ENCODE results near the gene EPGN.

The EPGN gene, protein sequence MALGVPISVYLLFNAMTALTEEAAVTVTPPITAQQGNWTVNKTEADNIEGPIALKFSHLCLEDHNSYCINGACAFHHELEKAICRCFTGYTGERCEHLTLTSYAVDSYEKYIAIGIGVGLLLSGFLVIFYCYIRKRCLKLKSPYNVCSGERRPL

DNA sequence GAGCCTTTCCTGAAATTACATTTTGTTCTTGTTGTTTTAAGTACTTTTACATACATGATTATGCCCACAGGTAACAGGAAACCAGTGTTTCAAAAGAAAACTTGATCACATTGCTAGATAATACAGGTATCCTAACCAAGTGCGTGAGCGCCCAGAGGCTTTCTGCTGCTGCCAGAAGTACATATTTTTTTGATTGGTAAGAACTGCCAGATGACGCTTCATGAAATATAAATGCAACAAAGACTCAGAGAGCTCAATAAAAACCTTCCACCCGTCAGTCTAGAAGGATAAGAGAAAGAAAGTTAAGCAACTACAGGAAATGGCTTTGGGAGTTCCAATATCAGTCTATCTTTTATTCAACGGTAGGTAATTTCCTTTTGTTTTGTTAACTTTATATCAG, at the start of gene EPGN:
EPGN (plus strand) TSS at position 256 of the 400 bp plus-strand sequence; CDS start at position 320, 64 bp downstream.
- no peak for DNase-seq

DNA sequence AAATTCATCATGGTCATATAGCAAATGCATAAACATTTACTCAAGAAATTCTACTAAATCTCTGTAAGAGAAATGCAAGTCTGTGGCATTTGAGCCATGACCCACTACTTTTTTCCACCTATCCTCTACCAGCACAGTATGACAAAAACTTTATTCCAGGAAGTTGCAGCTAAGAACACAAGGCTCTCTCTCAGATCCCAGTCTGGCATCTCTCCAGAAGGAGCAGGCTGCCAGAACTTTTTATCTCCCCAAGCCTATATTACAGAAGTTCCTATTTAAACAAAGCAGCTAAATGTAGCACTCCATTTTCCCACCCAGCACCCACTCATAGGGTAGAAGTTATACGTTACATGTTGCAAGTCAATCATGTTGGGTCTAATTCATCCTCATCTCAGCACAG, 49.3 kb upstream of the EPGN start:
- no peak for DNase-seq

DNA sequence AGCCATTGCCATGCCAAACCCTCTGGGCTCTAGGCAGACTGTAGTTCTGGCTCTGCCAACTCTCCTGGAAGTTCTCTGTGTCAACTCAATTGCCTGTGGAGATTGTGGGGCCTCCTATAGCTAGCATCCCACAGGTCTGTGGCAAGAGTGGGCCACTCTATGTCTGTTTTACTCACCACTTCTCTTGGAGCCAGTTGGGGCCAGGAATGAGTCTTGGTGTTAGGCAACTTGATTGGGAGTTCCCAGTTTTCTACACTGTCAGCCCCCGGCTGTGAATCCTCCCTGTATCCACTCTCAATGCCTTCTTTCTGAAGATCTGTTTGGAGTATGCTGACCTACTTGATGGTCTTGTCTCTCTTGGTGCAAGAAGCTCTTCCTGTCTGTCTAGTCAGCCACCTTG, 48.2 kb upstream of the EPGN start:
- DNase-seq: no peak

DNA sequence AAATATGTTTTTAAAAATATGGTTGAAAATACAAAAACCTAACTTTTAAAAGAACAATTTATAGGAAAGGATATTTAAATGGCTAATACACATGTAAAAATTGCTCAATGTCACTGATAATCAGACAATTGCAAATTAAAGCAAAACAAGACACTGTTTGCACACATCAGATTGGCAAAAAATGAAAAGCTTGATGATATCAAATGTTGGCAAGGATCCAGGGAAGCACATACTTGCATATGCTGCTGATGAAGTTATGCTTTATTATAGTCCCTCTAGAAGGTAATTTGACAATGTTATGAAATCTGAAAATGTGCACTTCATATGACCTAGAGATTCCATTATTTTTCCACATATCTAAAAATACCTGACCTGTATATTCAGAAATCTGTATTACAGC, 45.7 kb upstream of the EPGN start:
- no peak for DNase-seq

DNA sequence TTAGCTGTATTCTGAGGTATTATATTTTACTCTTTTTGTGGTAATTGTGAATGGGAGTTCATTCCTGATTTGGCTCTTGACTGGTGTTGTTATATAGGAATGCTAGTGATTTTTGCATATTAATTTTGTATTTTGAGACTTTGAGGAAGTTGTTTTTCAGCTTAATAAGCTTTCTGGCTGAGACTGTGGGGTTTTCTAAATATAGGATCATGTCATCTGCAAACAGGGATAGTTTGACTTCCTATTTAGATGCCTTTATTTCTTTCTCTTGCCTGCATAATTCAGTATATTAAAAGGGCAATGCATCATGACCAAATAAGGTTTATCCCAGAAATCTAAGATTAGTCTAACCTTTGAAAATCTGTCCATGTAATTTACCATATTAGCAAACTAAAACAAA, 44.7 kb upstream of the EPGN start:
- no peak for DNase-seq

DNA sequence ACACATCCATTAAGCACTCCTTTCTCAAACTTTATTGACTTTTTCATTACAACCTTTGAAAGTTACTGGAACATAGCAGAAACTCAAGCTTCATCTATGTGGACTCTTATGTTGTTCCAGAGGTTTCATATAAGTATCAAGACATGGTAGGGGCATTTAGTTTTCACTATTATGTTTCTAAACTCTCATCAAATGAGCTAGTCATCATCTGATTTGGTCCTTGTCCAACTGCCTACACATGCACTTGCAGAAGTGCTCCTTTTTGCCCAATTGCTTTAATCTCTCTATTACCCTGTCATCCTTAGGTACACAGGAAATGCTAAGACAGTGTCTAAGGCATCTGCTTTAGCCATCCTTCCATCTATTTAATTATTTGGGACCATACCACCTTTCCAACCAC, 42.2 kb upstream of the EPGN start:
- no peak for DNase-seq

DNA sequence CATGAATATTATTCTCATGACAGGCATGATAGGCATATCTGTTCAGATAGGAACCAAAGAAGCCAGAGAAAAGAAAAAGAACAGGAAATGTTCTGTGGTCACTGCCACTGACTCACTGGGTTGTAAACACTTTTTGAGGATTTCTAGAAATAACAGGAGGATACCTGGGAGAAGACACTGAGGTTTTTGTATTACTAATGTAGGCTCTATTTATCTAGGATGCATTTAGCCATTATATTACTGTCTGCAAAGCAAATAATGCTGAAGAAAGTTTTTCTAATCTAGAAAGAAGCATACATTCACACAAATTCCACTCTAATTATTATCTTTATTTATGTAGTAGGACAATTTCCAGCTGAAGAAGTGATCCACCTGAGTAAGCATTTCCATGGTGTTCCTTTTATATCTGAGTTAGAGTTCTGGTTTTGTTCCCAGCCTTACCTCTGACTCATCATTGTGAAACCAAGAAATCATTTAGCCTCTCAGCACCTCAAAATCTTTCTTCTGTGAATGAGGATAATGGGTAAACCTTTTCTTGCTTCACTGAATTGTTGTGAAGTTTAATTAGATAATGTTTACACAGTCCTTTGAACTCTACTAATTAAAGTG, 40.2 kb upstream of the EPGN start:
- DNase-seq: no peak

DNA sequence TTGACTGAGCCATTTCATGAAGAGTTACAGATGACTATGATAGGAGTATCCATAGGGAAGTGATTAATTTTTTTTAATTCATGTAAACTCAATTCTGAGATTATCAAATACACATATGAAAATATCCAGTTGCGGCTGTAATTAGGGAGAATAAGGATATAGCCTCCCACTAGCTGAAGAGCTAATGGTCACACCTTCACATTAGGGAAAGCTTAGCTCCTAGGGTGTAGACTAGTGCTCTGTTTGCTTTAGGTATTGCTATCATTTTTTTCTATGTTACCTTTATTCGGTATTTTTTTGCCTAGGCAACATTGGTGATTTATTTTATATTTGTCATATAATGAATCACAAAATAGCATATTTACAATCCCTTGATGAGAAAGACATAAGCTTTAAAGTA, 39.6 kb upstream of the EPGN start:
- no peak for DNase-seq

DNA sequence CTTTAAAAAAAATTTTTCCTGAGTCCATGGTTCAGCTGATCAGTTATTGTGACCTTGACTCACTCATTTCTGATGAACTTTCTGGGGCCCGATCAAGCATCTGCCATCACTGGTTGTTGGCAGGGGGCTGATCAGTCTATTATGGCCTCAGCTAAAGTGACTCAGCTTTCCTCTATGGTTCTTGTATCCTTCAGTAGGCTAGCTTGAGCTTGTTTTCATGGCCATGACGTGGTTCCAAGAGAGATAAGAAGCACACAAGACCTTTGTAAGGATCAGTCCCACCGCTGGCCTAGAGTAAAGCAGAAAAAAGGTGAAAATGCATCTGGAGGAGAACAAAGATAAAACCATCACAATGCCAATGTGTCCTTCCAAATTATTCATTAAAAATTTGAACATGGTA, 29.8 kb upstream of the EPGN start:
- DNase-seq: no peak

DNA sequence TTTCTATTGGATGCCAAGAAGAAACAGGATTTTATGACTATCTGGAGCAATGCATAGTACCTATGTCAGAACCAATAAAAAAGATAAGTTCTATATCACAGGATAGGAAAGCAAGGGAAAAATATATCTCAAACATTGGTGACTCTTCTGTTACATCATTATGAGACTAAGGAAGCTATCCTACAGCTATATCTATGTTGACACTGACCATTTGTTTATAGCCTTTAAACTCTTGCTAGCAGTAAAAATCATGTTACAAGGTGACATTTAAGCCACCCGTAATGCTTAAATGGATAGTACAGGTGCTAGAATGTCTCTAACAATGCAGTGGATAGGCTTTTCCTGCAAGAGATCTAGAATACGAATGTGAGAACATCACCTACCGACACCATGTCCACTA, 28.6 kb upstream of the EPGN start:
- no peak for DNase-seq

DNA sequence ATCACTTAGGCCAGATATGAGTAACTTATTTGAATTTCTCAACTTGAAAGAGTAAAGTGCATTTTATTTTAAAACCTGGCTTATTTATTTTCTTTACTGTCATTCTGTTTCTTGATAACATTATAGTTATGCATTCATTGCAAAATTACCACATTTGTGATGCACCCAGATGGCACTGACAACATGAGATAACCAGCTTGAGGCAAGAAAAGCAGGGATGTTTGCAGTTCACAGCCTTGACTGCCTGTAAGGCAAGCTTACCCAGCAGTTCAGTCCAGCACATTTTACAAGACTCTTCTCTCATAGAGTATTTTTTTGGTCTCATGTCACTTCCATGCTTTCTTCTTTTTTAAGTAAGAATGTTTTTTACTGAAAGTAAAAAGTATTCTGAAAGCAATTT, 25.3 kb upstream of the EPGN start:
- DNase-seq: no peak

DNA sequence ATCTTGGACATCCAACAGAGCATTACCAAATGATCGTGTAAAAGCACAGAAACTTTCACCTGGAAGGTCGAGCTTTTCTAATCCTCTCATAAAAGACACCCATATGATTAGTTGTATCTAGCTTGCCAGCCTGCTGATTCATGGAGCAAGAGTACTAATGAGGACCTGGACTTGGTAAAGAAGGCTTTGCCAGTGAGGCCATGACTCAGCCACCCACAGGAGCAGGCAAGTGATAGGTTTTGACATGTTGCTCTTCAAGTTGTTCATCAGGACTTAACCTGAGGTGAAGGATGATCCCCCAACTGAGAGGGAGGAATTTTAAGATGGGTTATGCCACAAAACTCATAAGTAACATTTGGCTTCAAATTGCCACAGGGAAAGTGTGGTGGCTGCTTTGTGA, 24.7 kb upstream of the EPGN start:
- DNase-seq: no peak

DNA sequence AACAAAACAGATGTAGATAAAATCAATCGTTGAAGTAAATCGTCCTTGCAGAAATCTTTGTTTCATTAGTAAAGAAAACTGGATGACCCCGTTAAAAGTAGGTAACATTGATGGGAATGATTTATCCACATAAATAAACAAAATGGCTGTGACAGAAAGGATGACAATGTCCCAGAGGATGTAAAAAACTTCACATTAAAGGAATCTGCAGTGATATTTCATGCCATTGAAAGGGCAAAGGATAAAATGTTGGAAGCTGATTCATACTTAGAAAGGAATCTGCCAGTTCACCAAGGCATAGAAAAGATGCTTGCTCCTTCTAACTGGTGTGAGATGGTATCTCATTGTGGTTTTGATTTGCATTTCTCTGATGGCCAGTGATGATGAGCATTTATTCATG, 24.2 kb upstream of the EPGN start:
- no peak for DNase-seq

DNA sequence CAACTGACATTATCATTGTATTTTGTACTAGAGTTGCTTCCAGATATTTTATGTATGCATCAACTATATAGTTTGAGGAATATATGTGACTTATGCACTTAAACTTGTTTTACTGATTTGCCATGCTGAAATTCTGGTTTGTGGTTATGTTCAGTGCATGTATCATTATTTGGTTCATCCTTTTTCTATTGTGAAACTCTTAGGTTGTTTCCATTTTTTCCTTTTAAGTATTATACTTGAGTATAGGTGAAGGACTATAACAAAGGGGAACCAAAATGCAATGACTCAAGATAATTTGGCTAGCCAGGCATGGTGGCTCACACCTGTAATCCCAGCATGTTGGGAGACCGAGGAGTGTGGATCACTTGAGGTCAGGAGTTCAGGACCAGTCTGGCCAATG, 21.1 kb upstream of the EPGN start:
- no peak for DNase-seq

DNA sequence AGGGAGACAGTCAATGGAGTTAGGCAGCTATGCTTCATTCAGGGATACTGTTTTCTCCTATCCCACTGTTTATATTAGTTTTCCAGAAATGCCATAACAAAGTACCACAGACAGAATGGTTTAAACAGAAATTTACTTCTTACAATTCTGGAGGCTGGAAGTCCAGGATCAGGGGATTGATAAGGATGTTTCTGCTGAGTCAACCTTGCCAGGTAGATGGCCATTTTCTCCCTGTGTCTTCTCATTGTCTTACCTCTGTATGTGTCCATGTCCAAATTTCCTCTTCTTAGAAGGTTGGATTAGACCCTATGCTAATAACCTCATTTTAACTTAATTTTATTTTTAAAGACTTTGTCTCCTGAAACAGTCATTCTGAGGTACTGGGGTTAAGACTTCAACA, 20.5 kb upstream of the EPGN start:
- no peak for DNase-seq

DNA sequence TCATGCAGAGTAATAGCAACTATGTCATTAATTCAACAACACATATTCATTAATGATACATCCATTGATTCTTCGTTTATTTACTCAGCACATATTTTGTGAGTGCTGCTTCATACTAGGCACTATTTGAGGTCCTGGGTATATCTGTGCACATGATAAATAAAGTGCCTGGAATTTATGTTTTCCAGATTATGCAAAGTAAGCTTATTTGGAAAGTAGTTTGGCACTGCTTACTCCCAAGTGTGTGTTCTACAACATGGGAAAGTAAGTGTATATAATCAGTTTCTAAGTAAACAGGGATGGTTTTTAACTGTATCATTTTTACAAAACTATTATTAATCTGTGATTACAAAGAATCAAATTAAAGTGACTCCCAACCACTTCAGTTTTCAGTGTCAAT, 16.8 kb upstream of the EPGN start:
- no peak for DNase-seq

DNA sequence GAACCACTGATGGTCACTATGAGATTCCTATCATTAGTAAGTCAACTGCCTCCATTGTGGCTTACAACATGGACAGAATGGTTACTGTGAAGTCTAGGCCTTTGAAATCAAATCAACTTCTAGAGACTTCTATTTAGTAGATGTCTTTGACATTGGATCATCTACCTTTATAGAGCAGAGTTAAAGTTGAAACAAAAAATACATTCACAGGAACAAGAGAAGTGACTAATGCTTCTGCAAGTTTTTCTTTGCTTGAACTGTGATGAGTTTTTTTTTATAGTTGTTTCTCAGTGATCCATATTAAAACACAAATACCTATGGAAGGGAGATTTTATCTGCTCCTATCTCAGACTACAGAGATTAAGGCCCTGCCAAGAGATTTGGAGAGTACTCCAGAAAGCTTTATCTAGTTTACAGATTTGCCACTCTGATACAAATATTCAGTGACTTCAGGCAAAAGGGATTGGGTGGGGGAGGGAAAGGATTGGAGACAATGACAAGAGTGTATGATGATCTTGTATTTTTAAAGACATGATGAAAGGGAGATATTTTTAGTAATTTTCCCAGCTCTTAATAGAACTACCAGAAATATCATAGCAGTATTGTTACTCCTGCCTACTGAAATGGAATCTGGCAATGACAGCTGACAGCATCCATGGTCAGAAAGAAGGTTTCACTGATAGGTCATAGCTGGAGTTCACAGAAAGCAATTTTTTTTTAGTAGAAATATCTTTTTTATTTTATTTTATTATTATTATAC, 16.0 kb upstream of the EPGN start:
- no peak for DNase-seq

DNA sequence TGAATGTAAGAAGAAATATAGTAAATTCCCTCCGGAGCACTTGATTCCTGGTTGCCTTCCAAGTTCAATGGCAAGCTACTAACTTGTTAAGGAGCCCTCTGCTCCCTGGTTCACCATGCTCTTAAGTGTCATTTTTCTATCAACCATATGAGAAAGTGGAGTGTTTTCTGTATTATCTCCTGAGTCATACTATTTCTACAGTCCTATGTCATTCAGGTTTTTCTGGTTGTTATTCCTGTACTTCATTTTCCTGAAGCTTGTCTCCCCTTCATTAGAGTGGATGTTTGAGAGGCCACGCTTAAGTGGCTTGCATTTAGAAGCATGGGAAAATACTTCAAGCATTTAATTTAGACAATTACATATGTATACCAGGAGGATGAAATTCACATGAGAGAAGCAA, 14.7 kb upstream of the EPGN start:
- no peak for DNase-seq

DNA sequence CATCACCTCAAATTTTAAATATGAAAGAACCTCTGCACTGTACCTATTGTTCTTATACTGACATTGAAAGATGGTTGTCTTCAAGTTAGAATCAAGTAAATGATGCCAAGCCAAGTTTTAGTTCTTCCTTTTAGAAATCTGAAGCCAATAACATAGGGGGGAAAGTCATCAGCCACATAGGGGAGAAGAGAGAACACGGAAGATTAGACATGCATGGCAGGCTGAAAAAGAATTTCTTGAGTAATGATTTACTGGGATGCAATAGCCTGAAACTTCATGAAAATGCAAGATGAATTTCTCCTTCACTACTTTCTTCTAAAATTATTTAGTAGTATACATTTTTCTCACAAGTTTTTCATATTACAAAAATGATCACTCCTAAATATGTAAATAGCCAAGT, 13.6 kb upstream of the EPGN start:
- no peak for DNase-seq

DNA sequence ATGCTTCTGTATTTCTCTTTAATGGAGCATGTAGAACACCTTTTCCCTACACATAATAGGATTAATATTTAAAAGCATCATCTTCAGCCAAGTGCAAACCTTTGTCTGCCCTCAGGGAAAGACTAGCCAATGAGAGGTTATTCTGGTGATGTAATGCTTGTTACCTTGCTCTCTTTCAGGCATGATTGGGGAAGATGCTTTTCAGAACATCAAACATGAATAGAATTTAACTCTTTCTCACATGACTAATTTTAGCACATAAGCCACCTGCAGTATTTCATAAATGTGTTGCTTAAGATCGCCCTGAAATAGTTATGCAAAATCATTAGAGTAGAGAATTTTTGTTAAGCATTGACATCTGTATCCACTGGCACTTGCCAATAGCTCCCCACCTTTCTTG, 10.7 kb upstream of the EPGN start:
- DNase-seq: no peak

DNA sequence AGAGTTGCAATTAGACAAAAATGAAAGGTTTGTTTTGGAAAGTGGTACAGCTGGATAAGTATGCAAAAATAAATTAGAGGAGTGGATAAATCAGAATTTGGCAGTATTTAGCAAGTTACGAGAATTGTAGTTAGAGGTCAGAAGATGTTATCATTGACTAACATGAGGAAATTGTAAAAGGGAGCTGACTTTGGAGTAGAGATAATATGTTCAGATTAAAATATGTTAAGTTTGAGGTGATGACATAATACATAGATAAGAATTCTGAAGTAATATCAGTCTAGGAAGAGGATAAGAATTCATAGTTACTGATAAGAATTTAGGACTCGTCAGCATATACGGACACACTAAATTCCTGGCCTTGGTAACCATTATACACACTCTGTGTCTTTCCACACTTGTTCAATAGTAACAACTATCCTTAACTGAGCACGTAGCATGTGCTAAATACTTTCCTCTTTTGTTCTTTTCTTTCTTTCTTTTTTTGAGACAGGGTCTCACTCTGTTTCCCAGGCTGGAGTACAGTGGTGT, 4.1 kb upstream of the EPGN start:
- no peak for DNase-seq

DNA sequence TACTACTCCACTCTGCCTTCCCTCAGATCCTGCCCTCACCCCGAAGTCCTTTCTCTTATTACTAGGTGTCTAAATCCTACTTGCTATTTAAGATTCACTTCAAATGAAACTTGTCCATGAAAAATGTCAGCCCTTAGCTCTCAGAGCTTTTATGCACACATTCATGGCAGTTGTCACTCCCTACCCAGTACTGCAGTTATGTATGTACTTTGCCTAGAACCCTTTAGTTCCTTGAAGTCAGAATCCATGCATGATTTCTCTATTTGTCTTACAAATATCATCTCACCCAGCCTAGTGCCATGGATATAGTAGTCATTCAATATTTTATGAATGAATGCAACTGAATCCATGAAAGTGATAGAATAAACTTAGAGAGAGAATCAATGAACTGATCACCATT, 3.3 kb upstream of the EPGN start:
- DNase-seq: no peak

DNA sequence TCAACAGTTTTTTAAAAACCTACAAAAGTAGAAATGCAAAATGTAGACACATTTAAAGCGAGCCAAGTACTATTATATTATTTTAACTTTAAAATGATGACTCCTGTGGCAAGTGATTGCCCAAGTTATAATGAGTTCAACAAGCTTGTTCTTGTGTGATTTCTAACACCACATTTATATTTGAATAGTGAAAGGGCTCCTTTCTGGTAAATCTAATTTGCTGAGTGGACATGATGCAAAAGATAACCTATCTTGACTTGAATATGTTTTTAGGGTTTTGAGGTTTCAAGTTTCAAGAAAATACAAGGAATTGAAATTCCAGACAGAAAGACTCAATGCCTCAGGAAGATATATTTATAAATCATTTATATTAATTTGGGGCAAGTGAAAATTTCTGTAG, 1.1 kb upstream of the EPGN start:
- DNase-seq: no peak

DNA sequence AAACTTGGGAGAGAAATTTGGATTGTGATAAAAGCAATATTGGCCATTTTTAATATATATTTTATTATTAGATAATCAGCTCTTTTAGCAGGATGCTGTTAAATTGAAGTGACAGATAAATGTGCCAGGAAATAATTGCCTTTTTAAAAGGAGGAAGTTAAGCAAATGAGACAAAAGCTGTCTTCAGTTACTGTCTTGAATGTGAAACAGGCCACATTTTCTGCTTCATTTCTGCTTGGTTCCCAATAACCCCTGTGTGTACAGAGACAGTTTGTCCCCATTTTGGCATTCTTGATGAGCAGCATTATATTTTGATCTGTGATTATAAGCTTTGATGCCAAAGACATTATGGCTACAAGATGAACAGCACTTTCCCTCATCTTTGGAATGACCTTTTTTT, 953 bp downstream of the EPGN start:
- no peak for DNase-seq
